ENCODE data around the gene PTAFR. TPM values are rescaled to one million over a fixed set of nuclear protein-coding genes. Genes with fewer than 3 reads are reported as not detected.

The PTAFR gene
- total and polyA plus RNA-seq, 2 of the 8 experiments (the other 6 are each of a cell fraction or from before 2014, with no cell fraction given): 1.2 to 4.9 TPM

GRCh38 chr1:28143496-28144202 is 32.8 kb downstream of the PTAFR start (continued):
- TF ChIP-seq SIRT6 (IDR thresholded peaks at IDR 0.05; ENCODE audit: low read length) (no peak), SP2 (IDR thresholded peaks at IDR 0.05; ENCODE audit: low read length) (no peak)
